Activated CD4-positive, alpha-beta T cell treated with anti-CD3 and anti-CD28 coated beads for 36 hours (primary cell): ENCODE results near the gene CA10. TPM values are rescaled to one million over a fixed set of nuclear protein-coding genes. Genes with fewer than 3 reads are reported as not detected.

Source experiments
- ATAC-seq: fragments of 200-7000 bp; cut with Tn5 transposase; one replicate; pipeline ENCODE4 v1.10.0; 2021; ENCODE audit warnings: mild to moderate bottlenecking, moderate library complexity
- CTCF ChIA-PET: fragments of 350-600 bp; sonication (Branson Sonifier 250); formaldehyde crosslinking; loops from one replicate; lab custom pipeline; 2021; ENCODE audit warnings: antibody characterized with exemption; lab: Charles Lee
- POLR2A ChIA-PET: fragments of 350-600 bp; sonication (Branson Sonifier 250); formaldehyde crosslinking; loops from one replicate; lab custom pipeline; 2021; ENCODE audit warnings: antibody characterized with exemption, inconsistent platforms; lab: Charles Lee
- DNase-seq: peaks from one replicate; pipeline ENCODE4 v3.0.0-alpha.2; 2020
- H3K27ac Mint-ChIP-seq: one replicate; pipeline ENCODE4 v1.8.0; 2021; ENCODE audit warnings: mixed read lengths
- H3K27me3 Mint-ChIP-seq: one replicate; pipeline ENCODE4 v1.8.0; 2021; ENCODE audit warnings: mixed read lengths
- H3K36me3 Mint-ChIP-seq: one replicate; pipeline ENCODE4 v1.8.0; 2021; ENCODE audit warnings: low read depth, mixed read lengths
- H3K4me1 Mint-ChIP-seq: one replicate; pipeline ENCODE4 v1.8.0; 2021; ENCODE audit warnings: mixed read lengths
- H3K4me3 Mint-ChIP-seq: one replicate; pipeline ENCODE4 v1.8.0; 2021; ENCODE audit warnings: mild to moderate bottlenecking, moderate library complexity, mixed read lengths
- H3K9me3 Mint-ChIP-seq: one replicate; pipeline ENCODE4 v1.8.0; 2021; ENCODE audit warnings: low read depth, mixed read lengths
- intact Hi-C, 2 experiments: fragments of 100-400 bp; cut with DNase I in 1 of 2; cut with micrococcal nuclease in 1 of 2; formaldehyde crosslinking; loops; one replicate each; pipeline versions ENCODE4 v1.14.2 to v1.15.1; 2022 to 2024; cut with DNase I, micrococcal nuclease
- total RNA-seq, 2 experiments: library from RNA; stranded (reverse); gene quantifications; one replicate each; pipeline ENCODE4 v1.2.3, GENCODE V29; 2021

CA10 gene
- total RNA-seq, 2 experiments from 2014 or later, result not detected

DNA sequence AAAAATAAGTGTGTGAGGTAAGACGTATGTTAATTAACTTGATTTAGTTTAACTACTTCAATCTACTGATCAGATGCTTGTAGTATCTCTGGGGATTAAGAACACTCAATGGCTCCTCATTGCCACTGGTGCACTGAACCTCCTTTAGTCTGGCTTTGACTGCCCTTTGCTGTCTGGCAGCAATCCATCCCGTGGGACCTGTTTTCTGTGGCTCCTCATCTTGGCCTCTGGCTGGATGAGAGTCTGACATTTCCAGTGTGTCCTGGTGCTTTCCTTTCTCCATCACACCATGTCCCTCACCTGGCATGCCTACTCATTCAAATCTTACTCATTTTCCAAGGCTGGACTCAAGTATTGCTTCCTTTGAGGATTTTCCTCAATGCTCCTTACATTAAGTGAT, 212.2 kb downstream of the CA10 start:
- no peaks in the 10 kb centered on the region for H3K4me1 Mint-ChIP-seq
- no peaks in the 10 kb centered on the region for H3K9me3 Mint-ChIP-seq
- H3K27me3 Mint-ChIP-seq, result no peaks in the 10 kb centered on the region
- ChIA-PET POLR2A (no interaction called here), CTCF (no interaction called here)
- intact Hi-C loops, result no loop called here
- H3K4me3 Mint-ChIP-seq, result no peak overlapping the region
- ATAC-seq, result no peak
- no peak overlapping the region for H3K27ac Mint-ChIP-seq
- H3K36me3 Mint-ChIP-seq, result no peaks in the 10 kb centered on the region
- no peak for DNase-seq

DNA sequence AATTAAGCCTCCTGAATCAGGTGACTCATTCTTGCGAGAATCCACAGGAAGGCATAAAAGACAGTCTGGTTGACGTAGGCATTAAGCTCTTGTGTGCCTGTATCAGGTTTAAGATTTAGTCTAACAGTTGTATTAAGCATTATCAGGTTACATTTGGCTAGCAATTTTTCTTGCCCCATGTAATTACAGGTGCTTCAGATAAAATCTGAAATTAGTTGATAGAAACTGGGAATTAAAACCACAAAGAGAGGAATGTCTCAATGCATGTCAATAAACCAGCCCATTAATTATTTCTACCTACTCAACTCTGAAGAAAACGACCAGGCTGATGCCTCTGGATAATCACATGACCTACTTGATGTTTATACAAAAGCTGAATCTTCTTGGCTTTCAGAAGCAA, 217.2 kb downstream of the CA10 start:
- no peak overlapping the region for H3K27ac Mint-ChIP-seq
- ChIA-PET POLR2A (no interaction called here), CTCF (no interaction called here)
- no peaks in the 10 kb centered on the region for H3K9me3 Mint-ChIP-seq
- H3K4me3 Mint-ChIP-seq, result no peak overlapping the region
- intact Hi-C loops, result no loop called here
- no peak for DNase-seq
- no peaks in the 10 kb centered on the region for H3K36me3 Mint-ChIP-seq
- ATAC-seq, result no peak
- H3K27me3 Mint-ChIP-seq, result peaks cover 2% of the 10 kb centered on the region
- no peaks in the 10 kb centered on the region for H3K4me1 Mint-ChIP-seq

- Mint-ChIP-seq H3K36me3 (no peaks in the 10 kb centered on the region), H3K27me3 (peaks cover 4% of the 10 kb centered on the region), H3K9me3 (no peaks in the 10 kb centered on the region), H3K4me3 (no peak overlapping the region), H3K27ac (no peak overlapping the region), H3K4me1 (no peaks in the 10 kb centered on the region)
- ChIA-PET POLR2A (no interaction called here), CTCF (interaction anchor here (1.5 kb wide), 1 partner anchor 20 kb away, joined by 3 read pairs; no protein-coding TSS in a partner anchor)
- DNase-seq, result no peak
- ATAC-seq, result no peak
- intact Hi-C loops, result no loop called here
Measured at GRCh38 chr17:51937264-51937663, 221.2 kb downstream of the CA10 start.

GRCh38 chr17:51935477-51935876, 223.0 kb downstream of the CA10 start:
- H3K36me3 Mint-ChIP-seq, result no peaks in the 10 kb centered on the region

DNA sequence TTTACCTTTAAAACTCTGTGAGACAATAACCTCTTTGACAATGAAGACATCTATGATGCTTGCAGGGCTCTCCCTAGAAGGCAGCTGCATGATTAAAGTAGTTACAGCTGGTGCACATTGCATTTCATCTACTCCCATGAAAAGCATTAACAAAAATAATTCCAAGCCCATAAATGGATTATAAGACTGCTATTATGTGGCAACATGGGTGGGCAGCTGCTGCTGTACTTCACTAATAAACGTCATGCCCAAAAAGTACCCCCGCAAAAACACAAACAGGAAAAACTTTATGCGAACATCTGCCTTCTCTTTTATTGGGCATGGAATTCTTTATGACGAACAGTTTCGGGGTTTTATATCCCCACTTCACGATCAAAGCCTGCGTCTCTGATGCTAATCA, 224.9 kb downstream of the CA10 start:
- POLR2A ChIA-PET, result no interaction called here
- Mint-ChIP-seq H3K4me3 (no peak overlapping the region), H3K27me3 (peaks cover 4% of the 10 kb centered on the region), H3K36me3 (no peaks in the 10 kb centered on the region), H3K9me3 (no peaks in the 10 kb centered on the region), H3K27ac (no peak overlapping the region), H3K4me1 (no peaks in the 10 kb centered on the region)
- no peak for DNase-seq
- intact Hi-C loops, result no loop called here
- no peak for ATAC-seq
- CTCF ChIA-PET, result no interaction called here

More at GRCh38 chr17:51935477-51935876, 223.0 kb downstream of the CA10 start:
- intact Hi-C loops, result no loop called here
- H3K9me3 Mint-ChIP-seq, result no peaks in the 10 kb centered on the region
- H3K4me3 Mint-ChIP-seq, result no peak overlapping the region
- H3K27me3 Mint-ChIP-seq, result peaks cover 4% of the 10 kb centered on the region
- no peak for ATAC-seq
- DNase-seq, result no peak
- ChIA-PET CTCF (no interaction called here), POLR2A (no interaction called here)
- no peaks in the 10 kb centered on the region for H3K4me1 Mint-ChIP-seq
- H3K27ac Mint-ChIP-seq, result no peak overlapping the region

- no peak for ATAC-seq
- POLR2A ChIA-PET, result no interaction called here
Measured at GRCh38 chr17:51926448-51926847, 232.1 kb downstream of the CA10 start.

GRCh38 chr17:51921500-51921899, 237.0 kb downstream of the CA10 start:
- ChIA-PET CTCF (no interaction called here), POLR2A (no interaction called here)
- Mint-ChIP-seq H3K4me1 (no peaks in the 10 kb centered on the region), H3K4me3 (no peak overlapping the region), H3K27me3 (peaks cover 4% of the 10 kb centered on the region), H3K9me3 (no peaks in the 10 kb centered on the region), H3K27ac (no peak overlapping the region), H3K36me3 (no peaks in the 10 kb centered on the region)
- intact Hi-C loops, result loop anchor here in 1 of 2 experiments (10.0 kb wide), 1 partner anchor 57 kb away; no protein-coding TSS in a partner anchor
- ATAC-seq (no peak), DNase-seq (no peak)

More at GRCh38 chr17:51926448-51926847, 232.1 kb downstream of the CA10 start:
- Mint-ChIP-seq H3K4me3 (no peak overlapping the region), H3K27ac (no peak overlapping the region), H3K36me3 (no peaks in the 10 kb centered on the region), H3K4me1 (no peaks in the 10 kb centered on the region), H3K27me3 (peaks cover 4% of the 10 kb centered on the region), H3K9me3 (no peaks in the 10 kb centered on the region)
- CTCF ChIA-PET, result no interaction called here
- DNase-seq, result no peak
- intact Hi-C loops, result loop anchor here in 1 of 2 experiments (10.0 kb wide), 1 partner anchor 62 kb away; no protein-coding TSS in a partner anchor

GRCh38 chr17:51914577-51914976, 243.9 kb downstream of the CA10 start:
- intact Hi-C loops, result no loop called here
- Mint-ChIP-seq H3K27me3 (peaks cover 6% of the 10 kb centered on the region), H3K4me1 (no peaks in the 10 kb centered on the region), H3K27ac (no peak overlapping the region), H3K36me3 (no peaks in the 10 kb centered on the region), H3K9me3 (no peaks in the 10 kb centered on the region), H3K4me3 (no peak overlapping the region)
- ATAC-seq, result no peak
- CTCF ChIA-PET, result no interaction called here
- POLR2A ChIA-PET, result no interaction called here
- DNase-seq, result no peak

GRCh38 chr17:51913491-51914205, 244.9 kb downstream of the CA10 start:
- POLR2A ChIA-PET, result no interaction called here
- ATAC-seq, result no peak
- Mint-ChIP-seq H3K36me3 (no peaks in the 10 kb centered on the region), H3K27me3 (peaks cover 6% of the 10 kb centered on the region), H3K4me3 (no peak overlapping the region), H3K9me3 (no peaks in the 10 kb centered on the region), H3K4me1 (no peaks in the 10 kb centered on the region), H3K27ac (no peak overlapping the region)
- DNase-seq, result no peak
- intact Hi-C loops, result no loop called here
- CTCF ChIA-PET, result interaction anchor here (1.1 kb wide), 1 partner anchor 149 kb away, joined by 4 read pairs; no protein-coding TSS in a partner anchor

DNA sequence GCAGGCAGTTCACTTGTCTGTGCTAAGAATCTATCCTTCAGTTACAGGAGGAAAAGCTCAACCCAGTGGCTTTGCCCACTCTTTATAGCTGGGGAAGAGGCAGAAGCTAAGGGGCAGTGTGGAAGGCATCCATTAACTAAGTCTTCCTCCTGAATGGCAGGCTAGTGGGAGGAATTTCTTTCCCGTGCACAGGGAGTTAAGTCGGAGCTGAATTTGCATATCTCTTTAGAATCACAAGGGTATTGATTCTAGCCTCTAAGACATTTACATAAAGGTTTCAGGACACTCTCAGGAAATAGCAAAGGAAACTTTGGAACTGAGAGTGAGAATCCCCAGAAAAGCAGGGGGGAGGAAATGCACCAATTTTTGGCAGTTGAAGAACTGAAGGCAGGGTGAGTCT, 245.6 kb downstream of the CA10 start:
- ChIA-PET CTCF (interaction anchor here (1.1 kb wide), 1 partner anchor 148 kb away, joined by 4 read pairs; no protein-coding TSS in a partner anchor), POLR2A (no interaction called here)
- DNase-seq (no peak), ATAC-seq (no peak)
- intact Hi-C loops, result no loop called here
- Mint-ChIP-seq H3K27me3 (peaks cover 6% of the 10 kb centered on the region), H3K36me3 (no peaks in the 10 kb centered on the region), H3K27ac (no peak overlapping the region), H3K9me3 (no peaks in the 10 kb centered on the region), H3K4me1 (no peaks in the 10 kb centered on the region), H3K4me3 (no peak overlapping the region)

GRCh38 chr17:51911237-51911636, 247.3 kb downstream of the CA10 start:
- intact Hi-C loops, result no loop called here
- H3K4me3 Mint-ChIP-seq, result no peak overlapping the region
- ChIA-PET CTCF (no interaction called here), POLR2A (no interaction called here)
- H3K27ac Mint-ChIP-seq, result no peak overlapping the region
- H3K4me1 Mint-ChIP-seq, result no peaks in the 10 kb centered on the region
- DNase-seq (no peak), ATAC-seq (no peak)
- no peaks in the 10 kb centered on the region for H3K9me3 Mint-ChIP-seq
- no peaks in the 10 kb centered on the region for H3K36me3 Mint-ChIP-seq
- H3K27me3 Mint-ChIP-seq, result peaks cover 6% of the 10 kb centered on the region

DNA sequence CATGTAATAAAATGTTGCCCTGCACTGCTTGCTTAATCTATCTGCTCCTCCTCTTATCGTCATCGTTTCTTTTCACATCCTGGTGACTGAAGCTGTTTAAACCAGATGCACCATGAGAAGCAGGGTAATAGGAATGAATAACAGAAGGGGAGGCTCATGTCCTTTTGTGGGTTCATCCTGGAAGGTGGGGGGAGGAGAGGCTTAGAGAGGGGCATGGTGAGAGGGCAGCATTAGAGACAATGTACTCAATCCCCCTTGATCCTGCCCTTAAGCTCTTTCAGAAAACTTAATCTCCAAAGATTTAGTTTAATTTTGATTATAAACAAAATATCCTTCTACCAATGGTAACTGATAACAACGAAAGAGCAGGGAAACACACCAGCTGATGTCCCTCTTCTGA, 248.5 kb downstream of the CA10 start:
- DNase-seq (no peak), ATAC-seq (no peak)
- no peaks in the 10 kb centered on the region for H3K9me3 Mint-ChIP-seq
- ChIA-PET POLR2A (no interaction called here), CTCF (no interaction called here)
- no peaks in the 10 kb centered on the region for H3K4me1 Mint-ChIP-seq
- H3K27ac Mint-ChIP-seq, result no peak overlapping the region
- intact Hi-C loops, result no loop called here
- H3K4me3 Mint-ChIP-seq, result no peak overlapping the region
- H3K27me3 Mint-ChIP-seq, result peaks cover 4% of the 10 kb centered on the region
- H3K36me3 Mint-ChIP-seq, result no peaks in the 10 kb centered on the region
